ENCODE measurements around the gene LSM14B. TPM values are rescaled to one million over a fixed set of nuclear protein-coding genes. Genes with fewer than 3 reads are reported as not detected.

LSM14B gene
- total RNA-seq, 1 experiment from 2014 or later, result 61.1 TPM

GRCh38 chr20:62132421-62132820, 10.1 kb downstream of the LSM14B start:
- no peak for DNase-seq (ENCODE audit: low read depth)

DNA sequence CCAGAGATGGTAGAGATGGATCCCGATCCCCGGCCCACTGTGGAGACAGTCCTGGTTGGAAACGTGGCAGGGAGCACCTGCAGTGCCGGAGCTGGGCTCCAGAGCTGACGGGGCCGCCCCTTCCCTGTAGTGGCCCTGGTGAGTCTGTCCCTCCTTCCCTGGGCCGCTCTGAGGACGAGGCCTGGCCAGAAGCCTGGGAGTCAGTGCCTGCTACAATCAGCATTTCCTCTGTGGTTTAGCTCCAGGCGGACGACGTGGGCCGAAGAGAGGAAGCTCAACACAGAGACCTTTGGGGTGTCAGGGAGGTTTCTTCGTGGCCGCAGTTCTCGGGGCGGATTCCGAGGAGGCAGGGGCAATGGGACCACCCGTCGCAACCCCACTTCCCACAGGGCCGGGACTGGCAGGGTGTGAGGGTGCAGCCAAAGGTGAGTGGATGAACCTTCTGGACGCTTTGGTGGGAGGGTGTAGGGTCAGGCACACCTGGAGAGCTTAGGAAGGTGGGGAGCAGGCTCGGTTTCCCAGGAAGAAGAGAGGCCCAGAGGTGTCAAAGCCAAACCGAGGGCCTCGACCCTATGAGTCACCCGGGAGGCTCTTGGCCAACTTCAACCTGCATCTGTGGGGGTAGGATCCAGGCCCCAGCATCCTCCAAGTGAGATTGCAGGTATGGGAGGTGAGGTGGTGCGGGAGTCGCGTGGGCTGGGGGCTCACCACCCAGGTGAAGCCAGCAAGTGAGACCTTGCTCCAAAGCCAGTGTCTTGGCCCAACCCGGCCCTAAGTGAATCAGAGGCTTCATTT, 11.0 kb downstream of the LSM14B start:
- DNase-seq (ENCODE audit: low read depth), result no peak

GRCh38 chr20:62133864-62134263, 11.6 kb downstream of the LSM14B start:
- DNase-seq (ENCODE audit: low read depth), result no peak

DNA sequence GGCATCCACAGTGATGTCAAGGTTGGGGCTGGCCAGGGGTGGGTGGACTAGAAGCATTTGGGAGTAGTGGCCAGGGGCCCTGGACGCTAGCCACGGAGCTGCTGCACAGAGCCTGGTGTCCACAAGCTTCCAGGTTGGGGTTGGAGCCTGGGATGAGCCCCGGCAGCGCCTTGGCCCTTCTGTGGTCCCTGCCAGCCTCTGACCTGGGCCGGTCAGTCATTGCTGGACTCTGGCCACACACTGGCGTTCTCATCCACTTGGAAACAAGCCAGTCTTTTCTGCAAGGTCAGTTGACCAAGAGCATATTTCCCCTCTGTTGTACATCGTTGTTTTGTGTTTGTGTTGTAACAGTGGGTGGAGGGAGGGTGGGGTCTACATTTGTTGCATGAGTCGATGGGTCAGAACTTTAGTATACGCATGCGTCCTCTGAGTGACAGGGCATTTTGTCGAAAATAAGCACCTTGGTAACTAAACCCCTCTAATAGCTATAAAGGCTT, 12.5 kb downstream of the LSM14B start:
- DNase-seq (ENCODE audit: low read depth), result peak; percentile 63

- DNase-seq (ENCODE audit: low read depth), result no peak
Measured at GRCh38 chr20:62135573-62136266, 13.4 kb downstream of the LSM14B start.

GRCh38 chr20:62136283-62137091, 14.2 kb downstream of the LSM14B start:
- DNase-seq (ENCODE audit: low read depth), result peak; percentile 58

GRCh38 chr20:62137092-62137384, 14.8 kb downstream of the LSM14B start:
- no peak for DNase-seq (ENCODE audit: low read depth)

GRCh38 chr20:62137478-62138203, 15.4 kb downstream of the LSM14B start:
- no peak for DNase-seq (ENCODE audit: low read depth)

DNA sequence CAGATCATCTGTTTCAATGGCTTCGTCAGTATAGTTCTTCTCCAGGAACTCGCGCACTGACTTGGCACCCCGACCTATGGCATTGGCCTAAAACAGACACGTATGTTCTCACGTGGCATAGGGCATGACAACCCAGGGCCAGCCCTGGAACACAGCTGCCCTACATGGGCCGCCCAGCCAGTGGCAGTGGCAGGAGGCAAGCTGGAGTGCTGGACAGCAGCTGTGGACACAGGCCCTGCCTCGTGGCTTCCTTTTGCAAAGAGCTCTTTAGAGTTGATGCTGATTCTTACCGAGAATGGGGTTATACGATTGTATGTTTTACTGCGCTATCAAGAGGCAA, 15.9 kb downstream of the LSM14B start:
- no peak for DNase-seq (ENCODE audit: low read depth)

DNA sequence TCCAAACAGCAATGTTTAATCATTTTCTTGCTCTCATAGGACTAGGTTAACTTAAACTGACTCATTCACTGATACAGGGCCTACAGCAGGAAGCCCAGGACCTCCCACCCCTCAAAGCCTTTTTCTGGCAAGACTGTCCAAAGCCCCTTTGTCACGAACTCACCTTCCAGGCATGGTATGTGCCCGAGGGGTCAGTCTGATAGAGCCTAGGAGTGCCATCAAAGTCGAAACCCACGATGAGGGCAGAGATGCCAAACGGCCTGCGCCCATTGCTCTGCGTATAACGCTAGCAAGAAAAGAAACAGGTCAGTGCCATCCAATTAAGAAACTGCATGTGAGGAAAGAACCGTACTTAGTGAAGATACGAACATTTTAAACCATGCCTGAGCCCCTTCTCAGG, 16.6 kb downstream of the LSM14B start:
- DNase-seq (ENCODE audit: low read depth), result no peak

DNA sequence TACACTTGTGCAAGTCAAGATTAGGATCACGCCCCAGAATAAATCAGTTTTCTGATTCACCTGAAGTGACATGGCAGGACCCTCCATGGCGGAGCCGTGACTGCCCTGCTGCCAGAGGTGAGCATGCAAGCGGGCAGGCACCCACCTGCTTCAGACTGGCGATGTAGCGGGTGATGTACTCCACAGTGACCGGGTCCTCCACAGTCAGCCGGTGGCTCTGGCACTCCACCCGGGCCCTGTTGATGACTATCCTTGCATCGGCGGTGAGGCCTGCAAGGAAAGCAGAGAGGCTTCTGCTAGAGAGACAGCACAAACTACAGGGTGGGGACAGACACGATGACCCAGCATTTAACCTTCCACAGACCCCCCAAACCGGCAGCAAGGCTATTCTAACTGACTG, 17.4 kb downstream of the LSM14B start:
- DNase-seq (ENCODE audit: low read depth), result no peak

DNA sequence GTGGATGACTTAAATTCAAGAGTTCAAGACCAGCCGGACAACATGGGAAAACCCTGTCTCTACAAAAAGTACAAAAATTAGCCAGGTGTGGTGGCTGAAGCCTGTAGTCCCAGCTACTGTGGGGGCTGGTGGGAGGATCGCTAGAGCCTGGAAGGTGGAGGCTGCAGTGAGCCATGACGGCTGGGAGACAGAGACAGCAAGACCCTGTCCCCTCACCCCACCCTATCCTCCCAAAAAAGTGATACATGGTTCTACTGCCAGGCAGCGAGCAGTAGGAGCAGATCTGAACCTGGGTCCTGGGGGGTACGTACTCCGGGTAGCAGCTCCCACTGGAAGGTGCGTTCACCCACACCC, 18.7 kb downstream of the LSM14B start:
- DNase-seq (ENCODE audit: low read depth), result no peak

GRCh38 chr20:62141397-62142251, 19.3 kb downstream of the LSM14B start:
- no peak for DNase-seq (ENCODE audit: low read depth)

DNA sequence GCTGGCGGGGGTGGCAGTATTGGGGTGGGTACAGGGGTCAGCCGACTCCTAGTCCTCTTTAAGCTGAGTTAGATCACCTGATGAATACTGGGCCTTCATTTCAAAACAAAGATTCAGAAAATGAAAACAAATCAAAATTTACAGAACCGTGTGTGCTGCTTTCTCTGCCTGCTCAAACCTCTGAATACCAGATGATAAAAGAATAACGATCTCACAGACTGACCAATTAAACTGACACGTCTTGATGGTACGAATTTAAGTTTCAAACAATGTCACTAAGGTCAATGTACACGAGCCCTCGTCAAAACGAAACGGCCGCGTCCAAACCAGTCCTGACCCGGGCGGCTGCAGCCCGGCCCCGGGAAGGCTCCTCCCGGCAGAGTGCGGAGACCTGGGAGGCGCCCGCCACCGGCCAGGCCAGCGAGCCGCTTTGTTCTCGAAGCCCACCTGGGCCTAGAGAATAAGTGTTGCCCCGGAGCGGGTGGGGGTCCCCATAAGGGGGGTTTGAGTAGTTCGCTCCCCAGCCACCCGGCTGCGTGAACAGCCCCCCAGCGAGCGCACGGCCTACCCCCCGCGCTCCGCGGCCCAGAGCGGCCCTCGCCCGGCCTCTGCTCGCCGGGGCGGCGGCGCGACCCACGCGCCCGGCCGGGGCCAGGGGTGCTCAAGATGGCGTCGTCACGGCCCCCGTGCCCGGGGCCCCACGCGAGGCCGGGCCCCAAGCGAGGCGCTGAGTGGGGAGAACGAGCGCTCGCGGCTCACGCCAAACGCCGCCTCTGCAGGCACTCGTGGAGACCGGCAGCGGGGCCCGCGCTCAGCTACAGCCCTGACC, 20.2 kb downstream of the LSM14B start:
- no peak for DNase-seq (ENCODE audit: low read depth)

DNA sequence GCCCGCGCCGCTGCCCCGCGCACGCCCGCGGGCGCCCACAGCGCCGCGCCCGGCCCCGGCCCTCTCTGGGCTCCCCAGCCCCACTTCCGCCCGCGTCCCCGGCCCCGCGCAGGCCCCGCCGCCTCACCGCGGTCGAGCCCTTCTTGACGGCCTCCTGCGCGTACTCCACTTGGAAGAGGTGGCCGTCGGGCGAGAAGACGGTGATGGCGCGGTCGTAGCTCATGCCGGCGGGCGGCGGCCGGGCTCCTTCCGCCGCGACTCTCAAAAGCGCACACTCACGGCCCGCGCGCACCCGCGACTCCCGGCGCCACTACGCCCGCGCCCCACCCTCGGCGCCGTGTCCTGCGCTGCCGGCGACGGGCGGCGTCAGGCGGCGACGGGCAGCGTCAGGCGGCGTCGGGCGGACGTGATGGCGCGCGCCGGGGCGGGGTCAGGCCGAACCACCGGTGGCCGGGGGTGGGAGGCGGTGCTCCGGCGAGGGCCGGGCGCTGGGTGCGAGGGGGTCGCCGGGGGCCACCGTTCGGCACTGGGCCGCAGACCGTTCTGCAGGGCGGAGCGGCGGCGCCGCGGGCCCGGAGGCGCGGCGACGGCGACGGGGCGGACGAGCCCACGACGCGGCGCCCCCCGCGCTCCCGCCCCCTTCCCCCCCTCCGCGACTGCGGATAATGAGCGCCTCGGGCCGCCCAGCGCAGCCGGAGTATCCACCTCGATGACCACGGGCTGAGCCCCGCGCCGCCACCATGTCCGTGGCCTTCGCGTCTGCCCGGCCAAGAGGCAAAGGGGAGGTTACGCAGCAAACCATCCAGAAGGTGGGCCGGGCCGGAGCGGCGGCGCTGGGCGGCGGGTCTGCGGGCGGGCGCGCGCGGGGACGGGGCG, 21.0 kb downstream of the LSM14B start, which contains the start of the genes PSMA7 and SS18L1:
TSS of gene PSMA7 (minus strand) at position 314 of the 876 bp plus-strand sequence. CDS start at position 223, 91 bp downstream.
TSS of gene SS18L1 (plus strand) at position 689 of the 876 bp plus-strand sequence. CDS start at position 741, 52 bp downstream.
- peak; percentile 87 for DNase-seq (ENCODE audit: low read depth)

GRCh38 chr20:62143957-62144825, 21.9 kb downstream of the LSM14B start:
- DNase-seq (ENCODE audit: low read depth), result peak; percentile 51

DNA sequence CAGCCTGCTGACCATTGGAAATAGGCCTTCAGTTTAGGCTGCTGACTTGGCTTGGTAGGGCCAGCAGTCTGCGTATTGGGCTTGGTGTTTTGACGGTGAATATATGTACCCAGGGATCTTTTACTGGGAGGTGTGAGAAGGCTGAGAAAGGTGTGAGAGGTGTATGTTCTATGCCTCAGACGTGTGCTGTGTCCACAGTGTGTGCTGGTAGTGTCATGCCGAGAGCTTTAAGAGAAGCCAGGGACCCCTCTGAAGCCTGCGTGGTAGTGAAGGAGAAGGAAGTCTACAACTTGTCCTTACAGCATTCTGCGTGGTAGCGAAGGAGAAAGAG, 23.4 kb downstream of the LSM14B start:
- no peak for DNase-seq (ENCODE audit: low read depth)
